GM18508 (cell line): ENCODE results near the gene ZNF414.

Source experiments
- ATAC-seq: cut with Tn5 transposase; IDR thresholded peaks from one replicate; pipeline ENCODE4 v1.9.1; 2021; ENCODE audit warnings: moderate number of reproducible peaks; ENCODE audit not compliant: insufficient read depth, unreplicated experiment

Gene ZNF414

GRCh38 chr19:8491574-8491973 is 22.4 kb downstream of the ZNF414 start:
- ATAC-seq = no peak

- ATAC-seq = no peak
Measured at GRCh38 chr19:8490873-8491272, 23.1 kb downstream of the ZNF414 start.

- no peak for ATAC-seq
Measured at GRCh38 chr19:8490395-8490760, 23.6 kb downstream of the ZNF414 start.

GRCh38 chr19:8489561-8490394 is 24.2 kb downstream of the ZNF414 start:
- ATAC-seq = no peak

GRCh38 chr19:8488365-8488764 is 25.6 kb downstream of the ZNF414 start:
- no peak for ATAC-seq

- ATAC-seq = no peak
Measured at GRCh38 chr19:8487137-8487851, 26.7 kb downstream of the ZNF414 start.

- ATAC-seq = no peak
Measured at GRCh38 chr19:8486661-8487136, 27.3 kb downstream of the ZNF414 start.

- no peak for ATAC-seq
Measured at GRCh38 chr19:8485561-8486371, 28.2 kb downstream of the ZNF414 start.

GRCh38 chr19:8484331-8484894 is 29.6 kb downstream of the ZNF414 start:
- ATAC-seq = no peak

GRCh38 chr19:8483165-8483564 is 30.8 kb downstream of the ZNF414 start:
- no peak for ATAC-seq

- no peak for ATAC-seq
Measured at GRCh38 chr19:8482696-8483095, 31.3 kb downstream of the ZNF414 start.

GRCh38 chr19:8481616-8482015 is 32.4 kb downstream of the ZNF414 start:
- ATAC-seq = no peak

GRCh38 chr19:8481201-8481600 is 32.8 kb downstream of the ZNF414 start:
- no peak for ATAC-seq

- ATAC-seq = no peak
Measured at GRCh38 chr19:8478598-8478997, 35.4 kb downstream of the ZNF414 start.

- ATAC-seq = no peak
Measured at GRCh38 chr19:8477889-8478288, 36.1 kb downstream of the ZNF414 start.

- ATAC-seq = no peak
Measured at GRCh38 chr19:8476524-8476923, 37.4 kb downstream of the ZNF414 start.

- ATAC-seq = no peak
Measured at GRCh38 chr19:8475005-8475404, 39.0 kb downstream of the ZNF414 start.

GRCh38 chr19:8473648-8474476 is 40.1 kb downstream of the ZNF414 start:
- ATAC-seq = no peak

- no peak for ATAC-seq
Measured at GRCh38 chr19:8469613-8470368, 44.2 kb downstream of the ZNF414 start.
